ENCODE results near the gene SEMA6B. TPM values are rescaled to one million over a fixed set of nuclear protein-coding genes. Genes with fewer than 3 reads are reported as not detected.
A peak's percentile ranks its signal among the peaks of the same experiment; 100 is the strongest.

Gene SEMA6B
- total RNA-seq, 1 experiment from 2014 or later, result 38.4 TPM

GRCh38 chr19:4499855-4500254 lies 59.6 kb downstream of the SEMA6B start:
- H3K14ac ChIP-seq (ENCODE audit: insufficient read depth, low read length), result no peak overlapping the region
- no peak overlapping the region for H2AFZ ChIP-seq (ENCODE audit: low read length)
- no peak overlapping the region for H2AK5ac ChIP-seq (ENCODE audit: insufficient read length, low read length)
- no peak overlapping the region for H3K27ac ChIP-seq (ENCODE audit: insufficient read length, low read depth, low read length)
- DNase-seq, result no peak
- H3K4me2 ChIP-seq (ENCODE audit: insufficient read depth, insufficient read length, low read length), result no peak overlapping the region
- no peak overlapping the region for H3K9ac ChIP-seq (ENCODE audit: extremely low read depth, insufficient read length, low read length)
- no peak overlapping the region for H4K8ac ChIP-seq (replicated peaks; ENCODE audit: insufficient read length, low read depth, low read length)
- H3K9me3 ChIP-seq (ENCODE audit: control insufficient read depth, low read depth, low read length), result no peaks in the 10 kb centered on the region
- H3K27me3 ChIP-seq (ENCODE audit: insufficient read depth, low read length), result no peaks in the 10 kb centered on the region
- Mint-ChIP-seq H3K4me3 (no peak overlapping the region), H3K9me3 (no peaks in the 10 kb centered on the region), H3K27ac (0 out of 7 replicates have a peak overlapping the region, but pooled peaks of 1 of the 3 experiments have one; percentile 13), H3K36me3 (ENCODE audit: insufficient read depth in 1 of 3, low read depth in 3 of 3) (peaks cover 16 to 57% (median 49%) of the 10 kb centered on the region in 3 experiments; a peak in 6 of 7 replicates), H3K27me3 (ENCODE audit: low read depth) (no peaks in the 10 kb centered on the region), H3K4me1 (no peaks in the 10 kb centered on the region)
- H3K79me1 ChIP-seq (ENCODE audit: insufficient read depth, low read depth, low read length, poor library complexity, severe bottlenecking), result no peaks in the 10 kb centered on the region
- H3K23ac ChIP-seq (ENCODE audit: insufficient read length, low read depth, low read length), result no peak overlapping the region
- H2BK15ac ChIP-seq (ENCODE audit: low read depth, low read length), result no peak overlapping the region
- no peak overlapping the region for H3T11ph ChIP-seq (ENCODE audit: low read length)
- no CpG with 5 or more reads among the region's 15 CpGs for WGBS (ENCODE audit: extremely low coverage, insufficient read length, low lambda C conversion rate)
- no peak overlapping the region for H4K5ac ChIP-seq (ENCODE audit: insufficient read length, low read depth, low read length)
- TF ChIP-seq CTCF (conservative IDR thresholded peaks at IDR 0.05), result no peak
- H3K4me1 ChIP-seq (ENCODE audit: insufficient read depth, low read length), result no peaks in the 10 kb centered on the region
- no peaks in the 10 kb centered on the region for H3K23me2 ChIP-seq (ENCODE audit: insufficient read length, low read depth, low read length, poor library complexity, severe bottlenecking)
- H2BK12ac ChIP-seq (ENCODE audit: insufficient read length, low read depth, low read length), result no peak overlapping the region
- no peak overlapping the region for H4K91ac ChIP-seq (ENCODE audit: insufficient read length, low read depth, low read length)
- no peak overlapping the region for H2BK5ac ChIP-seq (ENCODE audit: insufficient read length, low read length)
- H3K79me2 ChIP-seq (ENCODE audit: insufficient read depth, low read length), result no peaks in the 10 kb centered on the region
- H2BK20ac ChIP-seq (ENCODE audit: low read depth, low read length, poor library complexity, severe bottlenecking), result no peak overlapping the region
- no peaks in the 10 kb centered on the region for H4K20me1 ChIP-seq (ENCODE audit: control insufficient read depth, insufficient read depth, insufficient read length)
- H2BK120ac ChIP-seq (ENCODE audit: low read depth, low read length, poor library complexity, severe bottlenecking), result no peak overlapping the region
- H3K4ac ChIP-seq (ENCODE audit: low read depth, low read length), result no peak overlapping the region
- H3K18ac ChIP-seq (ENCODE audit: insufficient read length, low read depth, low read length), result no peak overlapping the region
- H3K56ac ChIP-seq (ENCODE audit: insufficient read length, low read depth, low read length), result no peak overlapping the region

Data from H9 (cell line).